ENCODE data around the gene HLA-E. TPM values are rescaled to one million over a fixed set of nuclear protein-coding genes. Genes with fewer than 3 reads are reported as not detected.

Gene HLA-E
- total RNA-seq, 1 donor from 2014 or later, result 89.9 TPM

DNA sequence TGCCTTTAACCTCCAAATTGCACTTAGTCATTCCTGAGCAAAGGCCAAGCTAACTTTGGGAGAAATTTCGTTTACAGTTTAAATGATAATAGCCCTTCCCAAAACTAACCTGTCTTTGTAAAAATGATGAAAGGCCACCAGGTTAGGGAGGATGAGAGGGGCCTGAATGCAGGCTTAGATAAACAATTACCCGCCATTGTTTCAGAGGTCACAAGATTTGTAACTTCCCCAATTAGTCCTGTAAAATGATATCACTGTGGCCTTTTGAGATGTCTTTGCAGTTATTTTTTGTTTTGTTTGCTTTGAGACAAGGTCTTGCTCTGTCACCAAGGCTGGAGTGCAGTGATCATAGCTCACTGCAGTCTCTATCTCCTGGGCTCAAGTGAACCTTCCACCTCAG, 40.7 kb downstream of the HLA-E start:
- Mint-ChIP-seq H3K9me3 (ENCODE audit: low read depth) (no peaks in the 10 kb centered on the region), H3K4me1 (ENCODE audit: low read depth) (peaks cover 9% of the 10 kb centered on the region), H3K27ac (ENCODE audit: unreplicated experiment) (no peak overlapping the region), H3K27me3 (ENCODE audit: low read depth) (no peaks in the 10 kb centered on the region), H3K4me3 (ENCODE audit: unreplicated experiment) (no peak overlapping the region), H3K36me3 (ENCODE audit: low read depth) (no peaks in the 10 kb centered on the region)
- TF ChIP-seq, protein P1, sequence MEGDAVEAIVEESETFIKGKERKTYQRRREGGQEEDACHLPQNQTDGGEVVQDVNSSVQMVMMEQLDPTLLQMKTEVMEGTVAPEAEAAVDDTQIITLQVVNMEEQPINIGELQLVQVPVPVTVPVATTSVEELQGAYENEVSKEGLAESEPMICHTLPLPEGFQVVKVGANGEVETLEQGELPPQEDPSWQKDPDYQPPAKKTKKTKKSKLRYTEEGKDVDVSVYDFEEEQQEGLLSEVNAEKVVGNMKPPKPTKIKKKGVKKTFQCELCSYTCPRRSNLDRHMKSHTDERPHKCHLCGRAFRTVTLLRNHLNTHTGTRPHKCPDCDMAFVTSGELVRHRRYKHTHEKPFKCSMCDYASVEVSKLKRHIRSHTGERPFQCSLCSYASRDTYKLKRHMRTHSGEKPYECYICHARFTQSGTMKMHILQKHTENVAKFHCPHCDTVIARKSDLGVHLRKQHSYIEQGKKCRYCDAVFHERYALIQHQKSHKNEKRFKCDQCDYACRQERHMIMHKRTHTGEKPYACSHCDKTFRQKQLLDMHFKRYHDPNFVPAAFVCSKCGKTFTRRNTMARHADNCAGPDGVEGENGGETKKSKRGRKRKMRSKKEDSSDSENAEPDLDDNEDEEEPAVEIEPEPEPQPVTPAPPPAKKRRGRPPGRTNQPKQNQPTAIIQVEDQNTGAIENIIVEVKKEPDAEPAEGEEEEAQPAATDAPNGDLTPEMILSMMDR (IDR thresholded peaks at IDR 0.05), result no peak
- DNase-seq (ENCODE audit: low spot score), result no peak

DNA sequence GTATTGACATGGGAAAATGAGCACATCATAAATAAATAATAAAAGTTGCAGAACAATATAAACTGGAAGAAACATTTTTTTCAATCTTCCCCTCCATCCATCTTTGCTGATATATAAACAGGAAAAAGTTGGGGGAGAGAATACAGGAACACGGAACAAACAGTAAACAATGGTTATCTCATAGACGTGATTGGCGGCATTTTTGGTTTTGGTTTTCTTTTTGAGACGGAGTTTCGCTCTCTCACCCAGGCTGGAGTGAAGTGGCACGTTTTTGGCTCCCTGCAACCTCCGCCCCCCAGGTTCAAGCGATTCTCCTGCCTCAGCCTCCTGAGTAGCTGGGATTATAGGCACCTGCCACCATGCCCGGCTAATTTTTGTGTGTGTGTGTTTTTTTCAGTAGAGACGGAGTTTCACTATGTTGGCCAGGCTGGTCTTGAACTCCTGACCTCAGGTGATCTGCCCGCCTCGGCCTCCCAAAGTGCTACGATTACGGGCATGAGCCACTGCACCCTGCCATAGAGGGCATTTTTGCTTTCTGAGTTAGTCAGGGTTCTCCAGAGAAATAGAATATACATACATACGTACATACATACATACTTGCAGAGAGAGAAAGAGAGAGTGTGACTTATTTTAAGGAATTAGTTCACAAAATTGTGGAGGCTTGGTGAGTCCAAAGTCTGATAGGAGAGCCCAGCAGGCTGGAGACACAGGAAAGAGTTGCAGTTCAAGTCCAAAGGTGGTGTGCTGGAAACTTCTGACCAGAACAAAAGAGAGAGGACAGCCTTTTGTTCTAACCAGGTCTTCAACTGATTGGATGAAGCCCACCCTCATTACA, 44.4 kb downstream of the HLA-E start:
- H3K4me1 Mint-ChIP-seq (ENCODE audit: low read depth), result peaks cover 4% of the 10 kb centered on the region
- H3K4me3 Mint-ChIP-seq (ENCODE audit: unreplicated experiment), result no peak overlapping the region
- no peaks in the 10 kb centered on the region for H3K27me3 Mint-ChIP-seq (ENCODE audit: low read depth)
- H3K36me3 Mint-ChIP-seq (ENCODE audit: low read depth), result no peaks in the 10 kb centered on the region
- no peak for DNase-seq (ENCODE audit: low spot score)
- TF ChIP-seq, protein P1 (IDR thresholded peaks at IDR 0.05), result no peak
- no peaks in the 10 kb centered on the region for H3K9me3 Mint-ChIP-seq (ENCODE audit: low read depth)
- no peak overlapping the region for H3K27ac Mint-ChIP-seq (ENCODE audit: unreplicated experiment)

DNA sequence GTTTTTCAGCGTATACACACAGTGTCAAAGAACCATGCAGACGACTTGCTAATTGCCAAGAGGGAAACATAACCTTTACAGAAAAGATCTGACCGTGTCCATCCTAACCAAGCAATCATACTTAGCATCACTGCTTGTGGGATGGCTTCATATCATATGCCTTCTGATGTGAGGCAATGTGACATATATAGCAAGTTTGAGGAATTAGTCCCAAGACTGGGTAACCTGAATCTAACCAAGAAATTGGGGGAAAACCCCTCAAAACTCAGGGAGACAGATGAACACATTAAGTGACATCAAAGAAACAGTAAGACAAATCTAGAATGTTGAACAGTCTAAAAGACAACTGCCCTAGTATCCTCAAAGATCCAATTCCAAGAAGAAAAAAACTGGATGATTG, 48.6 kb downstream of the HLA-E start:
- no peaks in the 10 kb centered on the region for H3K36me3 Mint-ChIP-seq (ENCODE audit: low read depth)

DNA sequence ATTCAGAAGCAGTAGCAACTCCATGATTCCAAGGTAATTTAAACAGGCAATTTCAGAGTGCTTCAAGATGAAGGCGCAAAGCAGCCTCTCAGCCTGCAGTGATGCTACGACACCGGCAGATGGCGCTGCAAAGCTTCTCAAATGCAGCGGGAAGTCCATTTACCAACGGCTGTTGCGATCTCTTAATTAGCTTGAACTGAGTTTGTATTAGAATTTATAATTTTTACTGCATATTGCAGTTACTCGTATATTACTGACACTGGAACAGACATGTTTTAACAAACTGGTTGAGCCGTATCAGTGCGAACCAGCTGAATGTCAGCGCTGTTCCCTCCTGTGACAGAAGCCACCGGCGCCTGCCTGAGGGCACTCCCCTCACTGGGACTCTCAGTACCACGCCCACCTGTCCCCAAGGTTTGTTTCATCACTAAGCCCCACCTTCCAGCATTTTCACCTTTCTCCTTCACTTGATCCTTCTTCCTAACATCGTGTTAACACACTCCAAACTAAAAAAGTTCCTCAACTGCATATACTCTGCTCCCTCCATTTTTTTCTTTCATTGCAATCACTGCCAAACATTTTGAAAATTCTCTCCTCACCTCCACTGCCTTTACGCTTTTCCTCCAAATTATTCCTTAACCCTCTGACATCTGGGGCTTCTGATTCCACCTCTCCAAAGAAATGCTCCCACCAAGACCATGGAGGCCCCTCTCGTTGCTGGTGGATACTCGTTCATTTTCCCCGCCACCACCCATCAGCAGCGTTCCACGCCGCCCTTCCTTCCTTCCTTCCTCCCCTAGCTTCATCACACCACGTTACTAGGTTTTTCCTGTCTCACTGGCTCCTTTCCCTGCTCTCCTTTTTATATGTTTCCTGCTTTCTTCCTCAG, 52.5 kb downstream of the HLA-E start:
- Mint-ChIP-seq H3K9me3 (ENCODE audit: low read depth) (no peaks in the 10 kb centered on the region), H3K27me3 (ENCODE audit: low read depth) (no peaks in the 10 kb centered on the region), H3K27ac (ENCODE audit: unreplicated experiment) (no peak overlapping the region), H3K4me3 (ENCODE audit: unreplicated experiment) (peak overlapping the region; percentile 55), H3K36me3 (ENCODE audit: low read depth) (peaks cover 2% of the 10 kb centered on the region), H3K4me1 (ENCODE audit: low read depth) (peaks cover 19% of the 10 kb centered on the region)
- TF ChIP-seq, protein P1 (IDR thresholded peaks at IDR 0.05), result peak; percentile 100
- no peak for DNase-seq (ENCODE audit: low spot score)

More for the DNA sequence above, 48.6 kb downstream of the HLA-E start:
- Mint-ChIP-seq H3K27me3 (ENCODE audit: low read depth) (no peaks in the 10 kb centered on the region), H3K27ac (ENCODE audit: unreplicated experiment) (no peak overlapping the region), H3K4me3 (ENCODE audit: unreplicated experiment) (no peak overlapping the region), H3K9me3 (ENCODE audit: low read depth) (no peaks in the 10 kb centered on the region), H3K4me1 (ENCODE audit: low read depth) (peaks cover 13% of the 10 kb centered on the region)
- TF ChIP-seq, protein P1 (IDR thresholded peaks at IDR 0.05), result no peak
- no peak for DNase-seq (ENCODE audit: low spot score)

DNA sequence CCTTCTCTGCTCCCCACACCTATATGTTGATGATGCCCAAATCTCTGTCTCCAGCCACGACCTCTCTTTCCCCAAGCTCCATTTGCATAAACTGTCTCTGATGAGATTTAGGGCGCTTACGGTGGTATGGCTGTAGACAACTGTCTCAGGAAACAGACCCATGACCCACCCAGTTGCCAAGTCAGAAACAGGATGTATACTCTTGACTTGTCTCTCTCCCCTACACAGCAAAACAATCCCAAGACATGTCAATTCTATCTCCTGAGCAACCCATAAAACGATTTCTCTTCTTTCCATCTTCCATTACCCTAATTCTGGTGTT, 53.1 kb downstream of the HLA-E start:
- Mint-ChIP-seq H3K27me3 (ENCODE audit: low read depth) (no peaks in the 10 kb centered on the region), H3K4me1 (ENCODE audit: low read depth) (peaks cover 19% of the 10 kb centered on the region), H3K4me3 (ENCODE audit: unreplicated experiment) (peak overlapping the region; percentile 55), H3K36me3 (ENCODE audit: low read depth) (peaks cover 3% of the 10 kb centered on the region), H3K27ac (ENCODE audit: unreplicated experiment) (no peak overlapping the region), H3K9me3 (ENCODE audit: low read depth) (no peaks in the 10 kb centered on the region)
- no peak for DNase-seq (ENCODE audit: low spot score)
- TF ChIP-seq, protein P1 (IDR thresholded peaks at IDR 0.05), result no peak

Measured in chondrocyte (in vitro differentiated cells).